RCC 7860 (cell line): Measurements from ENCODE around the gene TMTC2.
"Not testable (repeated sequence)": the region's sequence is repeated elsewhere in the genome, so short reads cannot be mapped to it uniquely, and the experiment has no call there.

Experiments used
- DNase-seq: peaks from one replicate; pipeline ENCODE4 v3.0.0-alpha.2; 2015; ENCODE audit warnings: low spot score
- FAIRE-seq: peaks from 2 replicates; lab custom pipeline; 2012; peaks lifted over from hg19 to GRCh38; lab: Jason Lieb, UNC

The TMTC2 gene

DNA sequence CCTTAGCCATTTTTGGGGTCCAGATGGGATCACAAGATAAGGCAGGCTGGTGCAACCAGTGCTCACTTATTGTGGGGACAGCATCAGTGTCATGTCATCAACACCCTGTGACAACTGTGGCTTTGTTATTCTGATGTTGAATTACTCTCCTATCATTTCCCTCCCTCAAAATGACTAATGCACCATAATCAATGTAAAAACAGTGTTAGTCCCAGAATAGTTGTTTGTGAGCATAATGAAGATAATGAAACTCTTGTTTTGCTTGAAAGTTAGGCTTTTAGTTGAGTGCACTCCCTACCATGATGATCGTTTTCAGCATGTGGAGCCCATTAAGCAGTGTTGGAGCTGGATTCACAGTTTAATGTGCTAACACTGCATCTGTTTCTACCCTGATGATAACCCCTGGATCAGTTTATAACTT, 151.4 kb downstream of the TMTC2 start:
- FAIRE-seq (no peak), DNase-seq (no peak)

- no peak for FAIRE-seq
Observed at GRCh38 chr12:82838827-82839226, 152.1 kb downstream of the TMTC2 start.

GRCh38 chr12:82839796-82840195, 153.1 kb downstream of the TMTC2 start:
- DNase-seq: no peak
- no peak for FAIRE-seq

More at GRCh38 chr12:82838827-82839226, 152.1 kb downstream of the TMTC2 start:
- no peak for DNase-seq

GRCh38 chr12:82841487-82841904, 154.8 kb downstream of the TMTC2 start:
- no peak for FAIRE-seq
- no peak for DNase-seq

GRCh38 chr12:82842480-82842879, 155.8 kb downstream of the TMTC2 start:
- DNase-seq (no peak), FAIRE-seq (no peak)

DNA sequence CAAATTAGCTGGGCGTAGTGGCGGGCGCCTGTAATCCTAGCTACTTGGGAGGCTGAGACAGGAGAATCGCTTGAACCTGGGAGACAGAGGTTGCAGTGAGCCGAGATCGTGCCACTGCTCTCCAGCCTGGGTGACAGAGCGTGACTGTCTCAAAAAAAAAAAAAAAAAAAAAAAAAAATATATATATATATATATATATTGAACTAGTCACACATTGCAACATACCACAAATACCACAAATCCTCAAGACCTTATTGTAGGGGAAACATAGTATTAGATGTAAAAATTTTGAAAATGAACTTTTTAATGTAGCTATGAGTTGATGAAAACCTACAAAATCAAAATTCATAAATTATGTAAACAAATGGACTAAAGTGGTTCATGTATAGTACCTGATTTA, 158.4 kb downstream of the TMTC2 start:
- DNase-seq, FAIRE-seq: not testable (repeated sequence)

GRCh38 chr12:82848845-82849244, 162.1 kb downstream of the TMTC2 start:
- no peak for FAIRE-seq
- DNase-seq: no peak

DNA sequence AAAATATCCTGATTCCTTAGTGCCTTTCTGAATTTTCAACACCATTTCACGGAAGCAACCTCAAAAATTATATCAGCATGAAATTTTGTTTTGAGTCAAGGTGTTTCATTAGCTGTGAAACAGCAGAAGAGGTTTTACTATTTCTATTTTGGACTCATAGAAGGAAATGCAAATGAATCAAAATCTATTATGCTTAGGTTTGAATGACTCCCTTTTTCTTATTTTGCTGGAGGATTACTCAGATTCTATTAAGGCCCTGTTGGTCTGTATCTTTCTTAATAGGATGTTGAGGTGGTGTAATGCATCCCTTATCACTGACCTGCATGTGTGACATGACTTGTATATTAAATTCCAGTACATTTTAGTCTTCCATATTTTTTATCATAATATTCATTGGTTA, 165.8 kb downstream of the TMTC2 start:
- DNase-seq (no peak), FAIRE-seq (no peak)

GRCh38 chr12:82855872-82856271, 169.2 kb downstream of the TMTC2 start:
- no peak for FAIRE-seq
- DNase-seq: no peak

GRCh38 chr12:82857276-82857675, 170.6 kb downstream of the TMTC2 start:
- DNase-seq (no peak), FAIRE-seq (no peak)

DNA sequence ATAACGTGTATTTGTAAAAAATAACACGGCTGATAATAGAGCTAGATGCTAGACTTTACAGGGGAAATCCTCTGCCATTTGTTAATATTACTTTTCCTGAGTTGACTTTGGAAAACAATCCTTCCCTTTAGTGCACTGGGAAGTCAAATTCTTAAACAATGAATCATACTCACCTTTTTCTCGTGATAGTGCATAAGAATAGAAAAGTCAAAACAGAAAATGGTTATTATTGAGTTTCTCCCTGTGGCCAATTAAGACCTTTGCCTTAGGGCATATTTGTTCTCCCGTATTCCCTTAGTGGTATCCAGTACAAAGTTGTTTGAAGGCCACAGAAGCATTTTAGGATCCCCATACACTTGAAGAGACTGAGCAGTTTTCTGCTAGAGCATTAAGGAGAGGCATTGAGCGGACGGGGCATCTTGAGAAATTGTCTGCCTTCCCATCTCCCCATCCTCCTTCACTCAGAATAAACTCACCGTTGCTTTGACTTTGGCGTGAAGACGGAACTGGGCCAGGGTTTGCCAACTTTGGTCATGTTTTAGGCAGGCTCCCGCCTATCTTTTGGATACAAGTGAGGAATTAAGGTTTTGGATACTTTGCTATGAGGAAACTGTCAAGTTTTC, 171.3 kb downstream of the TMTC2 start:
- FAIRE-seq (no peak), DNase-seq (no peak)

- no peak for DNase-seq
- FAIRE-seq: no peak
Observed at GRCh38 chr12:82858534-82858917, 171.8 kb downstream of the TMTC2 start.

GRCh38 chr12:82862069-82862841, 175.5 kb downstream of the TMTC2 start:
- DNase-seq (no peak), FAIRE-seq (no peak)

- FAIRE-seq (no peak), DNase-seq (no peak)
Observed at GRCh38 chr12:82862876-82863649, 176.4 kb downstream of the TMTC2 start.

GRCh38 chr12:82866227-82866775, 179.6 kb downstream of the TMTC2 start:
- FAIRE-seq (no peak), DNase-seq (no peak)

GRCh38 chr12:82866946-82867345, 180.2 kb downstream of the TMTC2 start:
- no peak for DNase-seq

DNA sequence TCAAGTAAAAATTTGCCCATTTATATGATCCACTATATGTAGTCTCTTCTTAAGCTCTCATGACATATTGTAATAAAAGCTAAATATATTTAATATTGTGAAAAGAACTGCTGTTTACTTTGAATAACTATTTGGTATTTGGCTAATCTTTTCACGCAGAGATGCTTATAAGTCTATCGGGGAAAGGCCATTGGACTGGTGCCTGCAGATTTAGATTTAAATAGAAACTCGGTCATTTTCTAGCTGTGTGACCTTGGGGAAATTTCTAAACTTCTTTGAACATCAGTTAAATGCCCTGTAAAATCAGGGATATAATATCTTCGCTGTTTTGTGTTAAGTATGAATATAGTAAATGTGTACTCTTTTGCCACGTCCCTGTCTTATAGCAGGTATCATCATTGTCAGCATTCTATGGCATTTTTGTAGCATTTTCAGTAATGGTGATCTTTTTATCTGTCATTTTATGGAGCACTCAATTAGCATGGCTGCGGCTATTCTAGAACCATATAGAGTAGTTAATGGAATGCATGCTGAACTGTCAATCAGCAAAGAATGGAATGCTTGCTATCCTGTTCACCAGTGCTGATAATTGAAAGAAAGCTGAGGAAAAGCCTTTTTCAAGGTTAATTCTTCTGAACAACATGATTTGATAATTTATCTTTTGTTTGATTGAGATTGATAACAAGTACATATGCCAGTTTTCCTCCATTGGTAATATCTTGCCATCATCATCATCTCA, 181.2 kb downstream of the TMTC2 start:
- DNase-seq: no peak
- no peak for FAIRE-seq

More at GRCh38 chr12:82866946-82867345, 180.2 kb downstream of the TMTC2 start:
- FAIRE-seq: no peak

GRCh38 chr12:82870771-82871377, 184.2 kb downstream of the TMTC2 start:
- DNase-seq (no peak), FAIRE-seq (no peak)

GRCh38 chr12:82872088-82872487, 185.4 kb downstream of the TMTC2 start:
- DNase-seq (no peak), FAIRE-seq (no peak)

DNA sequence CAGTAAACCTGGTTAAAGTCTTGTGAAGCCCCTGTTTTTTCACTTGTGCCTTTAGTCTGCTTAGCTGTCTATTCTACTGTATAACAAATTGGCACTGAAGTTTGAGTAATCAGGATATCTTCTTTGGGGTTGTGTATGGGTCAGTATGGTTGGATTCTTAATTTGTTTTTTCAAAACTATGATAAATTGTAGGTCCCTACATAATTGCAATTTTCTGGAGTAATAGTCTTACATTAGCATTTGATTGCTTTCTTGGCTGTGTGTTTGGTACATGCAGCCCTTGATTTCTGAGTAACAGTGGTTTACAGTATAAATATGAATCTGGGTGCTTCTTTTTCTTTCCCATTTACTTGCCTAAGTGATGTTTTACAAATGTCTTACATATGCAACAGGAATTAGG, 186.6 kb downstream of the TMTC2 start:
- no peak for FAIRE-seq
- DNase-seq: no peak
